H9 (cell line): ENCODE results near the gene SNAPC2. TPM values are rescaled to one million over a fixed set of nuclear protein-coding genes. Genes with fewer than 3 reads are reported as not detected.

Experiments
- DNase-seq: peaks from one replicate; pipeline ENCODE4 v3.0.0-alpha.2; 2017
- H2AFZ ChIP-seq: one replicate; pipeline ENCODE4 v1.6.1; 2013; ENCODE audit warnings: mild to moderate bottlenecking, low read length, control low read depth, moderate library complexity
- H2AK5ac ChIP-seq: 2 replicates; pipeline ENCODE4 v1.6.1; 2013; ENCODE audit warnings: low read length, control low read depth, mixed read lengths; ENCODE audit not compliant: insufficient read length
- H2BK120ac ChIP-seq: one replicate; pipeline ENCODE4 v1.6.1; 2013; ENCODE audit warnings: low read depth, mild to moderate bottlenecking, low read length, control low read depth, inconsistent platforms; ENCODE audit not compliant: poor library complexity, severe bottlenecking
- H2BK12ac ChIP-seq: 2 replicates; pipeline ENCODE4 v1.6.1; 2013; ENCODE audit warnings: low read length, control low read depth, mixed read lengths, low read depth; ENCODE audit not compliant: insufficient read length
- H2BK15ac ChIP-seq: 2 replicates; pipeline ENCODE4 v1.6.1; 2013; ENCODE audit warnings: low read depth, low read length, control low read depth
- H2BK20ac ChIP-seq: one replicate; pipeline ENCODE4 v1.6.1; 2013; ENCODE audit warnings: low read depth, mild to moderate bottlenecking, low read length, control low read depth, inconsistent platforms; ENCODE audit not compliant: poor library complexity, severe bottlenecking
- H2BK5ac ChIP-seq: 2 replicates; pipeline ENCODE4 v1.6.1; 2013; ENCODE audit warnings: low read length, control low read depth, mixed read lengths; ENCODE audit not compliant: insufficient read length
- H3K14ac ChIP-seq: 2 replicates; pipeline ENCODE4 v1.6.1; 2013; ENCODE audit warnings: low read length, control low read depth; ENCODE audit not compliant: insufficient read depth
- H3K18ac ChIP-seq: 2 replicates; pipeline ENCODE4 v1.6.1; 2013; ENCODE audit warnings: low read depth, mild to moderate bottlenecking, mixed read lengths, low read length, control low read depth; ENCODE audit not compliant: insufficient read length
- H3K23ac ChIP-seq: 2 replicates; pipeline ENCODE4 v1.6.1; 2013; ENCODE audit warnings: low read length, control low read depth, mixed read lengths, low read depth; ENCODE audit not compliant: insufficient read length
- H3K23me2 ChIP-seq: 2 replicates; pipeline ENCODE4 v1.6.1; 2013; ENCODE audit warnings: low read depth, mild to moderate bottlenecking, mixed read lengths, low read length, control low read depth; ENCODE audit not compliant: insufficient read length, poor library complexity, severe bottlenecking
- H3K27ac ChIP-seq: 2 replicates; pipeline ENCODE4 v1.5.1; 2013; ENCODE audit warnings: low read length, control low read depth, mixed read lengths, low read depth; ENCODE audit not compliant: insufficient read length
- H3K27me3 ChIP-seq: 2 replicates; pipeline ENCODE4 v1.6.1; 2013; ENCODE audit warnings: low read length, control low read depth, inconsistent platforms; ENCODE audit not compliant: insufficient read depth
- H3K4ac ChIP-seq: 2 replicates; pipeline ENCODE4 v1.6.1; 2013; ENCODE audit warnings: low read depth, mild to moderate bottlenecking, control low read depth, inconsistent platforms, low read length, moderate library complexity
- H3K4me1 ChIP-seq: 2 replicates; pipeline ENCODE4 v1.6.1; 2013; ENCODE audit warnings: low read length, control low read depth, inconsistent platforms; ENCODE audit not compliant: insufficient read depth
- H3K4me2 ChIP-seq: 2 replicates; pipeline ENCODE4 v1.6.1; 2013; ENCODE audit warnings: low read length, control low read depth, mixed read lengths; ENCODE audit not compliant: insufficient read length, insufficient read depth
- H3K56ac ChIP-seq: 2 replicates; pipeline ENCODE4 v1.6.1; 2013; ENCODE audit warnings: low read depth, mild to moderate bottlenecking, mixed read lengths, low read length, control low read depth; ENCODE audit not compliant: insufficient read length
- H3K79me1 ChIP-seq: 2 replicates; pipeline ENCODE4 v1.6.1; 2013; ENCODE audit warnings: low read depth, mild to moderate bottlenecking, moderate library complexity, low read length, control low read depth, inconsistent platforms; ENCODE audit not compliant: insufficient read depth, poor library complexity, severe bottlenecking
- H3K79me2 ChIP-seq: 2 replicates; pipeline ENCODE4 v1.6.1; 2013; ENCODE audit warnings: low read length, control low read depth, inconsistent platforms; ENCODE audit not compliant: insufficient read depth
- H3K9ac ChIP-seq: 2 replicates; pipeline ENCODE4 v1.6.1; 2013; ENCODE audit warnings: low read length, control low read depth, mixed read lengths; ENCODE audit not compliant: insufficient read length; ENCODE audit errors: extremely low read depth
- H3K9me3 ChIP-seq: one replicate; pipeline ENCODE4 v1.6.1; 2013; ENCODE audit warnings: low read depth, low read length, inconsistent platforms; ENCODE audit not compliant: control insufficient read depth
- H3T11ph ChIP-seq: one replicate; pipeline ENCODE4 v1.6.1; 2013; ENCODE audit warnings: mild to moderate bottlenecking, low read length, control low read depth, inconsistent platforms
- H4K20me1 ChIP-seq: one replicate; pipeline ENCODE4 v1.6.1; 2013; ENCODE audit not compliant: control insufficient read depth, insufficient read length, insufficient read depth
- H4K5ac ChIP-seq: 2 replicates; pipeline ENCODE4 v1.6.1; 2013; ENCODE audit warnings: low read depth, mild to moderate bottlenecking, mixed read lengths, low read length, control low read depth; ENCODE audit not compliant: insufficient read length
- H4K8ac ChIP-seq: replicated peaks from 2 replicates; pipeline ENCODE4 v1.6.1; 2013; ENCODE audit warnings: low read length, control low read depth, mixed read lengths, low read depth; ENCODE audit not compliant: insufficient read length
- H4K91ac ChIP-seq: 2 replicates; pipeline ENCODE4 v1.6.1; 2013; ENCODE audit warnings: low read depth, mild to moderate bottlenecking, moderate library complexity, mixed read lengths, low read length, control low read depth; ENCODE audit not compliant: insufficient read length
- H3K27ac Mint-ChIP-seq, 3 experiments: 2 replicates in 2 of 3; 3 replicates in 1 of 3; pipeline ENCODE4 v1.8.0; 2020 to 2021; ENCODE audit warnings: mixed read lengths in 3 of 3, mild to moderate bottlenecking in 1 of 3, moderate library complexity in 1 of 3
- H3K27me3 Mint-ChIP-seq: 2 replicates; pipeline ENCODE4 v1.8.0; 2021; ENCODE audit warnings: low read depth, mild to moderate bottlenecking, moderate library complexity, mixed read lengths
- H3K36me3 Mint-ChIP-seq, 3 experiments: 2 replicates in 2 of 3; 3 replicates in 1 of 3; pipeline ENCODE4 v1.8.0; 2020 to 2021; ENCODE audit warnings: low read depth in 3 of 3, mixed read lengths in 3 of 3; ENCODE audit not compliant: insufficient read depth in 1 of 3
- H3K4me1 Mint-ChIP-seq, 2 experiments: 2 replicates each; pipeline ENCODE4 v1.8.0; 2020; ENCODE audit warnings: mixed read lengths in 2 of 2
- H3K4me3 Mint-ChIP-seq, 2 experiments: 2 replicates in 1 of 2; 3 replicates in 1 of 2; pipeline ENCODE4 v1.8.0; 2020 to 2021; ENCODE audit warnings: mild to moderate bottlenecking in 2 of 2, mixed read lengths in 2 of 2, moderate library complexity in 1 of 2
- H3K9me3 Mint-ChIP-seq, 2 experiments: 2 replicates in 1 of 2; 3 replicates in 1 of 2; pipeline ENCODE4 v1.8.0; 2020; ENCODE audit warnings: mild to moderate bottlenecking in 2 of 2, mixed read lengths in 2 of 2, moderate library complexity in 1 of 2
- CTCF ChIP-seq: fragments of 200-600 bp; sonication (generic); conservative IDR thresholded peaks from 3 replicates; pipeline ENCODE4 v1.8.0; 2021; ENCODE audit warnings: antibody characterized with exemption, mild to moderate bottlenecking
- WGBS: extraction: QIAGEN DNeasy Blood & Tissue Kit; methylation state at CpG from one replicate; pipeline ENCODE4 v1.1.7; 2013; ENCODE audit warnings: missing lambda C conversion rate, low lambda C conversion rate, mixed read lengths; ENCODE audit not compliant: insufficient read length; ENCODE audit errors: extremely low coverage; 5-methylcytosine and 5-hydroxymethylcytosine counted together
- total RNA-seq: library from RNA; stranded (reverse); gene quantifications from 2 replicates; pipeline ENCODE4 v1.2.1, GENCODE V29; 2021

SNAPC2 gene
- total RNA-seq, 1 experiment from 2014 or later = 17.8 TPM

DNA sequence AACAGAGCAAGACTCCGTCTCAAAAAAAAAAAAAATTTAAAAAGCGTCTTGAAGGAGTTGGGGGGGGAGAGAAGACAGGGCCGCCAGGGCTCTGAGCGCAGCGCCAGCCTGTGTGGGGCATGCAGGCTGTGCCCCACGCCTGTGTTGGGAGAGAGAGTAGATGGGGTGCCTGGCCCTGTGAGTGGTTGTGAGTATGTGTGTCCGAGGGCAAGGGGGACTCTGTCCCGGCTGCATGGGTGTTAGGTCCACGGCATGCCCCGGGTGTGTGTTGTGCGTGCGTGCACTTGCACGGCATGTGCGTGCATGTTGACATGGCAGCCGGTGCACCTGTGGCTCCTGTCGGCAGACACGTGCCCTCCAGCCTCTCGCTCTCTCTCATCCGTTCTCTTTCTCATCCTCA is 13.0 kb upstream of the SNAPC2 start:
- Histone ChIP-seq H3K4ac (no peak overlapping the region), H2AFZ (no peak overlapping the region), H3K4me2 (no peak overlapping the region), H3K56ac (no peak overlapping the region), H2BK12ac (no peak overlapping the region), H2BK20ac (no peak overlapping the region), H3K79me2 (peaks cover 6% of the 10 kb centered on the region; the same call in 1 of the 2 replicates), H2BK120ac (no peak overlapping the region), H3K79me1 (no peaks in the 10 kb centered on the region), H3K18ac (no peak overlapping the region), H2BK15ac (no peak overlapping the region), H3K23me2 (peaks cover 19% of the 10 kb centered on the region), H3K9me3 (no peaks in the 10 kb centered on the region), H3K14ac (no peak overlapping the region), H3K9ac (no peak overlapping the region), H4K20me1 (no peaks in the 10 kb centered on the region), H3K27ac (no peak overlapping the region), H4K8ac (no peak overlapping the region), H3T11ph (no peak overlapping the region), H4K5ac (no peak overlapping the region), H3K23ac (no peak overlapping the region), H3K4me1 (0 out of 2 replicates have a peak, but pooled peaks cover 4% of the 10 kb centered on the region), H4K91ac (no peak overlapping the region), H2BK5ac (no peak overlapping the region), H2AK5ac (no peak overlapping the region), H3K27me3 (no peaks in the 10 kb centered on the region)
- no peak overlapping the region for H3K4me3 Mint-ChIP-seq
- DNase-seq = no peak
- no peak overlapping the region; a peak in 2 of 7 replicates for H3K27ac Mint-ChIP-seq
- peaks cover 3% of the 10 kb centered on the region for H3K27me3 Mint-ChIP-seq
- no peaks in the 10 kb centered on the region; a peak in 3 of 5 replicates for H3K9me3 Mint-ChIP-seq
- no CpG with 5 or more reads among the region's 19 CpGs for WGBS
- H3K36me3 Mint-ChIP-seq = peaks cover 14 to 32% (median 27%) of the 10 kb centered on the region in 3 experiments
- H3K4me1 Mint-ChIP-seq = peaks cover 15 to 22% of the 10 kb centered on the region in 2 experiments
- no peak for TF ChIP-seq CTCF
